Renal pelvis (tissue), 4 donors: Measurements from ENCODE around the gene GARRE1. TPM values are rescaled to one million over a fixed set of nuclear protein-coding genes. Genes with fewer than 3 reads are reported as not detected.
"Not testable (repeated sequence)": the region's sequence is repeated elsewhere in the genome, so short reads cannot be mapped to it uniquely, and the experiment has no call there.

Experiments used
- DNase-seq: peaks from one replicate; pipeline ENCODE4 v3.0.0-alpha.2; 2013
- polyA plus RNA-seq, 3 donors: library from polyadenylated mRNA; unstranded; fragments of 120-200 nt; gene quantifications; one replicate each; pipeline ENCODE4 v1.2.1, GENCODE V29; 2013; ENCODE audit not compliant: insufficient read length in 3 of 3

GARRE1 gene
- polyA plus RNA-seq, 3 donors: 28.3 to 38.5 (median 35.9) TPM

DNA sequence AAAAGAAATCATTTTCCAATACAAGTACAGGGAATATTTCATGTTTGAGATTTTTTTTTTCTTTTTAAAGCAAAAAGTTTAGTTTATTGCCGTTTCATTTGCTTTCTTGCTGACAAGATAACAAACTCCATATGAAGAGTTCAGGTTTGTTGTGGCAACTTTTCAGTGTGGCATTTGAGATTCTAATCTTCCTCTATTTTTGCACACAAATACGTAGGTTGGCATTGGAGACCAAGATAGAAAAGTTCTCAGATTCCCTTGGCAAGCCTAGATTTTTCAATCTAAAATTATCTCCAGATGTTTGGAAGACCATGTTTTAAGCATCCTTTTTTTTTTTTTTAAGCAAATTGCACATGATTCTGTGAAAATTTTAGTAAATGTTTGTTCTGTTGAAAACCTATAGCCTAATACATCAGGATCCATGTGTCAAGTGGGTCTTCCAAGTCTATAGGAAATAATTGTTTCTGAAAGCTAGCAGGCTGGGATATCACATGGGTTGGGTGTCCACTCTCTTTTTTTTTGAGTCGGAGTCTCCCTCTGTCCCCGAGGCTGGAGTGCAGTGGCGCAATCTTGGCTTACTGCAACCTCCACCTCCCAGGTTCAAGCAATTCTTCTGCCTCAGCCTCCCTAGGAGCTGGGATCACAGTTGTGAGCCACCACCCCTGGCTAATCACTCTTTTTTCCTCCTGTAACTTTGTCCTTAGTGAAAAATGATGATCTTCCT lies 2.6 kb downstream of the GARRE1 start:
- no peak for DNase-seq

GRCh38 chr19:34257559-34257924 lies 3.2 kb downstream of the GARRE1 start:
- DNase-seq: no peak

DNA sequence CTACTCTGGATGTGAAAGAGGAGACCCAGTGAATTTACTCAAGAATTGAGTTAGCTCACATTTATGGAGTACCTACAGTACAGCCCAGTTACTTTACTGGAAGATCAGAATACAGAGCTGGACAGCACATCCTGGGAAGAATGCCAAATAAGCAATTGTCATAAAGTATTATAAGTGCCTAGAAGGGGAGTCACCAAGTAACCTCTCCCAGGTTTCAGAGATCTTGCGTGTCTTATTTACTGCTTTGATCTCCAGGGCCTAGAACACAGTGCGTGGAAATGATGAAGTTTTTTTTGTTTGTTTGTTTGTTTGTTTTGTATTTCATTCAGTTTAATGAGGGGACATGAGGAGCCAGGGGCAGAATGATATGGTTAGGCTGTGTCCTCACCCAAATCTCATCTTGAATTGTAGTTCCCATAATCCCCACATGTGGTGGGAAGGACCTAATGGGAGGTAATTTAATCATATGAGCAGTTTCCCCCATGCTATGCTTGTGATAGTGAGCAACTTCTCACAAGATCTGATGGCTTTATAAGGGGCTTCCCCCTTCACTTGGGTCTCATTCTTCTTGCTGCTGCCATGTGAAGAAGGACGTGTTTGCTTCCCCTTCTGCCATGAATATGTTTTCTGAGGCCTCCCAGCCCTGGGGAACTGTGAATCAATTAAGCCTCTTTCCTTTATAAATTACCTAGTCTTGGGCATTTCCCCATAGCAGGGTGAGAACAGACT lies 5.2 kb downstream of the GARRE1 start:
- no peak for DNase-seq

- peak; percentile 54 for DNase-seq
These were observed 6.4 kb downstream of the GARRE1 start for GRCh38 chr19:34260771-34261173.

- no peak for DNase-seq
These were observed 7.2 kb downstream of the GARRE1 start for GRCh38 chr19:34261334-34262109.

DNA sequence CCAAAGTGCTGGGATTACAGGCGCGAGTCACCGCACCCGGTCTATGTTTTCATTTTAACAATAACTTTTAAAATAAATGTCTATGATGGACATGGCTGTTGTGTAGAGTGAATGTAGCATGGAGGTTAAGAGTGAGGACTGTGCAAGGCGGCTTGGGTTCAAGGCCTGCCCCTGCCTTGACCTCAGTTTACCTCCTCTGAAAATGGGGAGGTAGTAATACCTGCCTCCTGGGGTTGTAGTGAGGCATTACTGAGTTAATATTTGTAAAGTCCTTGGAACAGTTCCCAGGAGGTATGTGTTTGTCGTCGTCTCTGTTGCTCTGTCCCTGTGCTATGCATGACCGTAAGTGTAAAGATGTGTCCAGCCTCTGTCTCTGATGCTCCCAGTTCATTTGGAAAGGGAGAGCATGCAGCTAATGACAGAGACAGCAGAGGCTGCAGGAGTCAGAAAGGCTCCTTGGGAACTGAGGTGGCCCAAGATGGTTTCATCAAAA lies 9.4 kb downstream of the GARRE1 start:
- DNase-seq: no peak

- DNase-seq: no peak
These were observed 10.9 kb downstream of the GARRE1 start for GRCh38 chr19:34265221-34265650.

- no peak for DNase-seq
These were observed 14.7 kb downstream of the GARRE1 start for GRCh38 chr19:34269081-34269480.

DNA sequence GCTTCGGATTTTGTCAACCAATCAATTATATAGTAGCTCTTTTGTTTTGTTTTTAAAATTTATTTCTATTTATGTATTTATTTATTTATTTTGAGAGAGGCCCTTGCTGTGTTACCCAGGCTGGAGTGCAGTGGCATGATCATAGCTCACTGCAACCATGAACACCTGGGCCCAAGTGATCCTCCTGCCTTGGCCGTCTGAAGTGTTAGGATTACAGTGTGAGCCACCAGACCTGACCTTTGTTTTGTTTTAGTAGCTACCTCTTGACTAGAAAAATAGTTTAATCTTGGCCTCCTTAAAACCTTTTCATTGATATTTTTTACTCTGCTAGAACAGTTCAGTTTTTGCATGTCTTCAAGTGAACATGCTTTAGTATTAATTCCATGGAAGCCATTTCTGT lies 15.1 kb downstream of the GARRE1 start:
- DNase-seq: no peak

- DNase-seq: peak; percentile 85
These were observed 15.7 kb downstream of the GARRE1 start for GRCh38 chr19:34269968-34270621.

DNA sequence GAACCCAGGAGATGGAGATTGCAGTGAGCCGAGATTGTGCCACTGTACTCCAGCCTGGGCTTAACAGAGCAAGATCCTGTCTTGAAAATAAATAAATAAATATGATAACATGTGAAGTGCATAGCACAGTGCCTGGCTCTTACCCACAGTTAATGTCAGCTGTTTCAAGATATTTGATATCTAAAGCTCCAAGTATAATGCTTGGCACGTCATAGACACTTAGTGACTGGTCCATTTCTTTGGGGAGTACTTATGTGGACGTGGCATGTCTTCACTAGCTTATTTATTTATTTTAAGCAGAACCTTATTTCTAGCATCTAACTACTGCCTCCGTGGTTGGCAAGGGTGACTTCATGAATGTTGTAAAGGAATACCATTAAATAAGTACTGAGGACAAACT lies 18.8 kb downstream of the GARRE1 start:
- DNase-seq: no peak

DNA sequence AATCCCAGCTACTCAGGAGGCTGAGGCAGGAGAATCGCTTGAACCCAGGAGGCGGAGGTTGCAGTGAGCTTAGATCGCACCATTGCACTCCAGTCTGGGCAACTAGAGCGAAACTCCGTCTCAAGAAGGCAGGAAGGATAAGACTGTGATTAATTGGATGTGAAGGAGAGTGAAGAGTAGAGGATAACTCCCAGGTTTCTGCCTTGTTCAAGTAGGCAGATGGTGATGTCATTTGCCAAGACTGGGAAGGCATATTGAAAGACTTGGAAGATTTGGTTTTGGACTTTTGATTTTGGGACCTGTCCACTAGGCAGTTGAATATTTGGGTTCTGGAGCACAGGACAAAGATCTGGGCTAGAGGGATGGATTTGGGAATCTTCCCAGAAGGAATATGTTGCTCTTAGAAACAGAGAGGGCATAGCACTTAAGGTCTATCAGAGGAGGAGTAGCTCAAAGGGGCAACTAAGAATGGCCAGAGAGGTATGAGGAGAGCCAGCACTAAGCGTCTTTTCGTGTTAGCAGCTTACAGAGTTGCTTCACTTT lies 20.0 kb downstream of the GARRE1 start:
- no peak for DNase-seq

DNA sequence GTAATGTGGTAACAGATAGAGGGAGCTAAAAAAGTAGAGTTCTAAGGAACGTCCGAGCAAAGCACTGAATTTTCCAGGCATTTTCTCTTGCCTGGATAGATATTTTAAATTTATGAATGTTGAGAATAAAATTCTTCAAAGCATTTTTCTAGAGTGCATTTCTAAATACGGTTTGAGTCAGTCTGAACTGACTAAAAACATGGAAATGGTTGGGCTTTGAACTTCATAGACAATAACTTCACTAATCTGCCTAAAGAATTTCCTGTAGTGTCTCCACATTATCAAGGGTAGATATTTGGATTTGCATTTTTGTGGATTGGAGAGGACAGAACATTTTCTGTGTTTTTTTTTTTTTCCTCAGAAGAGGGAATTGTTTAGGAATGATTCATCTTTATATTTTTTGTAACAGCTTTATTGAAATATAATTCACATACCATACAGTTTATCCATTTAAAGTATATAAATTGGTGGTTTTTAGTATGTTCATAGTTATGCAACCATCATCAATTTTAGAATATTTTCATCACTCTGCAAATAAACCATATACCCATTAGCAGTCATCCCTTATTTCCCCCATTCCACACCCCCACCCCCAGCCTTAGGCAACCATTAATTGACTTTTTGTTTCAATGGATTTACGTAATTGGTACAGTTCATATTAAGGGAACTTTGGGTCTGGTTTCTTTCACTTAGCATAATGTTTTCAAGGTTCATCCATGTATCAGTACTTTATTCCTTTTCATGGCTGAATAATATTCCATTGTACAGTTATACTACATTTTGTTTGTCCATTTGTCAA lies 20.7 kb downstream of the GARRE1 start:
- DNase-seq: peak; percentile 26

- DNase-seq: no peak
These were observed 21.4 kb downstream of the GARRE1 start for GRCh38 chr19:34275705-34276104.

DNA sequence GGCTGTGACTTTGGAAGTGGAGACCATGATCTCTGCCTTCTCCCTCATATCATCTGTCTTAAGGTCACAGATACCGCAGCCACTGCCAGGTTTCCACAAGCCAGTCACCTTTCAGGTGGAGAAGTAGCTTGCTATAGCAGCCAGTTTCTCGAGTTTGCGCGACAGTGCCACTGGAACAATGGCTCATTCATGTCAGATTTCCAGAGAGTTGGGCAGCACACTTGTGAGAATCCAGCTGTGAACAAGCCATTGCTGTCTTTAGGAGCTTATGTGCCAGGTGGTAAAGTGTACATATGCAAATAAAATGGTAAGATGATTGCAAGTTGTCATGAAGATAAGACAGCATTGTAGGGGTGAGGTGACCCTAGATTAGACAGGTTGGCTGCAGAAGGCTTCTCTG lies 22.3 kb downstream of the GARRE1 start:
- no peak for DNase-seq

GRCh38 chr19:34277244-34277643 lies 22.9 kb downstream of the GARRE1 start:
- DNase-seq: no peak

GRCh38 chr19:34278783-34279182 lies 24.4 kb downstream of the GARRE1 start:
- no peak for DNase-seq

- not testable (repeated sequence) for DNase-seq
These were observed 27.1 kb downstream of the GARRE1 start for GRCh38 chr19:34281444-34281843.

DNA sequence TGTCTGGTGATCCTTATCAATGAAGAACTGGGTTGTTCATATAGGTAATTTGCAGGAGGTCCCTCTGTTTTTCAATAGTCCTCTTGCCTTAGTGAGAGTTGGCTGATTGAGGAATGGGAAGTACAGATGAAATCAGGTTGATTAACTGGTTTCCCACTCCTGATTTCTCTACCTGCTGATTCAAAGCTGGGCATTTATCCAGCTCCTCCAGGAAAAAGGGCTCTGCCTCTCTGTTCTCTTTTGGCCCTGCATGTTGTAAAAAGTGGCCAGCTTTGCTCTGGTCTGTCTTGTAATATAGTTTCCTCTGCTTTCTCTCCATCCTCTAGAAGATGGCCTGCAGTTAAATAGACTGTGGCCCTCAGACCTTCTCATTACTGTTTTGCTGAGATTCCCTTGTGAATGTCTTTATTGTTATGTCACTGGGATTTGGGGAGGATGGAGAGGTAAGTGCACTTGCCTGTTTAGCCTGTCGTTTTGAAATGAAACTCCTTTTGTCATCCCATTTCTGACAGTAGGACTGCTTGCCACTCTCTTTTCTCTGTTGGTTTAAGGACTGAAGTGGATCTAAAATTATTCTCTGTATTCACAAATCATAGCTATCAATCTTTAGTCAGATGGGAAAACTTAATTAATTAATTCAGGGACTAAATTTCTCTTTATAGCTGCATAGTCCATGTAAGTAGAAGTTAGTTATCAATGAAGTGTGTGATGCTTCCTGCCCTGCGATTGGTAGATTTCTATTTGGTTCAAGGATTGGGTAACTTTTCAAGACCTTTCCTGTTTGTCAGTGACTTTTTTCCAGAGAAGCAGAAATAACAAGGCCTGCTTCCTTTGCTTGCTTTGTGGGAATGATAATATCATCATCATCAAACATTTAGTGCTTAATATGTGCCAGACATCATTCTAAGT lies 28.5 kb downstream of the GARRE1 start:
- no peak for DNase-seq

GRCh38 chr19:34284505-34284904 lies 30.2 kb downstream of the GARRE1 start:
- DNase-seq: no peak
